HG03196 (cell line): ENCODE measurements around the gene PGAP6.
"Not testable (repeated sequence)": the region's sequence is repeated elsewhere in the genome, so short reads cannot be mapped to it uniquely, and the experiment has no call there.

ENCODE experiments used
- ATAC-seq: cut with Tn5 transposase; IDR thresholded peaks from one replicate; pipeline ENCODE4 v1.9.1; 2021; ENCODE audit not compliant: unreplicated experiment

PGAP6 gene

GRCh38 chr16:331181-331814 is 50.5 kb downstream of the PGAP6 start:
- ATAC-seq = not testable (repeated sequence)

DNA sequence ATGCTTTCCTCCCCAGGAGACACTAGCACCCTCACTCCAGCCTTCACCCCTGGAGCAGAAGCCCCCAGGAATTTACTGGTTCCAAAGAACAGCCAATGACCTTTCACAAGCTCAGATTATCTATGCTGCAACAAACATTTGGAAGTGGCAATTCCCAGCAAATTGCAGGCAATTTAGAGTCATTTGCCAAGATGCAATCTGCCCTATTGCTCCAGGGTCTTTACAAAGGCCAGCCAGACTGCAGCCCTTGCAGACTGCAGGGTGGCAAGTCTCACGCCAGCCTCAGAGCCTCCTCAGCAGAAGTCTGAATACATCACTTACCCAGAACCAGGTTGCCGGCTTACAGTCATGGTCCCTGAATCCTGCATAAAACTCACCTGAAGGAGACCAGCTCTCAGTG is 51.0 kb downstream of the PGAP6 start:
- no peak for ATAC-seq

- ATAC-seq = no peak
These were observed 56.2 kb downstream of the PGAP6 start for GRCh38 chr16:325375-326145.

DNA sequence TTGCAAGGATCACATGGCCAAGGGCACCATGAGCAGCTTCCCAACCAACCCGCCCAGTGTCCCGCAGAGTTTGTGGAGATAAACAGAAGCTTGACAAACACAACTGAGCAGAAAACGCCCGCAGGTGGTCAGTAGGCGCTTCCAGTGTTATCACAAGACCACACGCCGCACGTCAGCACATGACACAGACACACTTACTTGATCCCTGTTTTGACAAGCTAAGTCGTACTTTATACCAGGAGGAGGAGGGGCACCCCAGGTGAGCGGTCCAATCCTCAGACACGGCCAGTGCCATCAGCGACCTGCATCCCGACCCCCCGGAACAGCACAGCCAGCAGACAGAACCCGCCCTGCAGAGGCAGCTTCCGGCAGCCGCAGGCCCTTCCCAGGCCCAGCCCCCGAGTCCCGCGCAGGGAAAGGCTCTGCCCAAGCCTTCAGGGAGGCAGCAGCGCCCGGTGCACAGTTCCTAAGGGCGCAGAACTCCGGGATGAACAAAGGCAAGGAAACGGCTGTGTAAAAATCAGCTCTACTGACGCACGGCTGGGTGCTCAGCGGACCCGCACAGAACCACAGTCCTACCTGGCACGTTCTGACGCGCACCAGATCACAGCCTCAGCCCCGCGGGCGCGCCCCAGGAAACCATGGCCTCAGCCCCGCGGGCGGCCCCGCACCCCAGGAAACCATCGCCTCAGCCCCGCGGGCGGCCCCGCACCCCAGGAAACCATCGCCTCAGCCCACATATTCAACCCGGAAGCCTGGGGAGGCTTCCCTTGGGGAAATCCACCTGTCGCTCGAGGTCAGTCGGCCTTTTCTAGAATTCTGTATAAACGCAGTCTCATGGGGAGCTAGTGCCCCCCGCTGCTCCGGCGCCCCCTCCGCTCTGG is 57.1 kb downstream of the PGAP6 start:
- ATAC-seq = no peak

GRCh38 chr16:324201-324450 is 57.7 kb downstream of the PGAP6 start:
- no peak for ATAC-seq

DNA sequence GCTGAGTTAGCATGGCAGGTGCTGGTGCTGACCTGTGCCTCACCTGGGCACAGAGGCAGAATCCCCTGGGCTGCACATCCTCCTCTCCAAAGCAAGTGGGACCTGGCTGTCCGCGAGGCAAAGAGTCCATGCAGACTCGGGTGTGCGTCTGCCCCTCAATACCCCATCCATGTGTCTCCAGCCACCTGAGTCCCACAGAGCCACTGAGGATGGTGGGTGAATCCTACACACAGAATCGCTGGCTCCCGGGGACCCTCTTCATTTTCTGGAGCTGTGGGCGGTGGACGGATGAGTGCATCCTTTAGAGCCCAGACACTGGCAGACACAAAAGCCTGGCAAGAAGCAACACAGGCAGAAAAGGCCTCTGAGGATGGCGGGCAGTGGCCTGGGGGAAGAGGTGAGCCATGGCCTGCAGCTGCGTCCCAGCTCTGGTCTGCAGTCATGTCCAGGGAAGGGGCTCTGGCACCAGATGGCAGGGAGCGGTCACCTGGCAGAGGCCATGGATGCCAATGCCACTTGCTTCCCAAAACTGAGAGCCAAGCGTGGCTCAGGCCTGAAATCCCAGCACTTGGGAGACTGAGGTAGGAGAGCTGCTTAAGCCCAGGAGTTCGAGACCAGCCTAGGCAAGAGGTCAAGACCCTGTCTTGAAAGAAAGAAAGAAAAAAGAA is 59.2 kb downstream of the PGAP6 start:
- ATAC-seq = no peak

GRCh38 chr16:321532-321931 is 60.2 kb downstream of the PGAP6 start:
- no peak for ATAC-seq
